Measurements from ENCODE around the gene RCC1.

RCC1 gene

GRCh38 chr1:28545246-28545628 lies 39.4 kb downstream of the RCC1 start:
- Histone ChIP-seq H3K27me3 (ENCODE audit: insufficient read depth, insufficient read length) (no peaks in the 10 kb centered on the region), H3K4me1 (ENCODE audit: insufficient read depth, insufficient read length) (no peaks in the 10 kb centered on the region), H3K9ac (ENCODE audit: insufficient read length, low read depth) (no peak overlapping the region), H3K4me3 (ENCODE audit: insufficient read length, low read depth) (no peak overlapping the region), H3K36me3 (ENCODE audit: insufficient read depth, insufficient read length, low read length) (peaks cover 6% of the 10 kb centered on the region), H3K9me3 (ENCODE audit: insufficient read depth, low read length) (no peaks in the 10 kb centered on the region)
- no peak for DNase-seq (ENCODE audit: low read depth, low spot score)
- TF ChIP-seq SUZ12 (IDR thresholded peaks at IDR 0.05; ENCODE audit: extremely low read depth, insufficient read depth, insufficient read length) (no peak), ZNF274 (IDR thresholded peaks at IDR 0.05; ENCODE audit: low read depth, low read length) (no peak), YY1 (IDR thresholded peaks at IDR 0.05; ENCODE audit: insufficient read depth, insufficient read length) (no peak)

GRCh38 chr1:28548318-28548717 lies 42.5 kb downstream of the RCC1 start:
- TF ChIP-seq SUZ12 (IDR thresholded peaks at IDR 0.05; ENCODE audit: extremely low read depth, insufficient read depth, insufficient read length), result no peak
- no peak for TF ChIP-seq YY1 (IDR thresholded peaks at IDR 0.05; ENCODE audit: insufficient read depth, insufficient read length)
- no peak for TF ChIP-seq ZNF274 (IDR thresholded peaks at IDR 0.05; ENCODE audit: low read depth, low read length)
- H3K27me3 ChIP-seq (ENCODE audit: insufficient read depth, insufficient read length), result no peaks in the 10 kb centered on the region
- H3K4me1 ChIP-seq (ENCODE audit: insufficient read depth, insufficient read length), result no peaks in the 10 kb centered on the region
- H3K9me3 ChIP-seq (ENCODE audit: insufficient read depth, low read length), result no peaks in the 10 kb centered on the region
- no peak for DNase-seq (ENCODE audit: low read depth, low spot score)
- no peak overlapping the region for H3K4me3 ChIP-seq (ENCODE audit: insufficient read length, low read depth)
- no peak overlapping the region for H3K9ac ChIP-seq (ENCODE audit: insufficient read length, low read depth)
- H3K36me3 ChIP-seq (ENCODE audit: insufficient read depth, insufficient read length, low read length), result no peaks in the 10 kb centered on the region

GRCh38 chr1:28551381-28551780 lies 45.5 kb downstream of the RCC1 start:
- H3K4me3 ChIP-seq (ENCODE audit: insufficient read length, low read depth), result no peak overlapping the region
- no peak for DNase-seq (ENCODE audit: low read depth, low spot score)
- no peak for TF ChIP-seq YY1 (IDR thresholded peaks at IDR 0.05; ENCODE audit: insufficient read depth, insufficient read length)
- no peak for TF ChIP-seq SUZ12 (IDR thresholded peaks at IDR 0.05; ENCODE audit: extremely low read depth, insufficient read depth, insufficient read length)
- no peak for TF ChIP-seq ZNF274 (IDR thresholded peaks at IDR 0.05; ENCODE audit: low read depth, low read length)
- no peaks in the 10 kb centered on the region for H3K27me3 ChIP-seq (ENCODE audit: insufficient read depth, insufficient read length)
- no peaks in the 10 kb centered on the region for H3K9me3 ChIP-seq (ENCODE audit: insufficient read depth, low read length)
- no peak overlapping the region for H3K9ac ChIP-seq (ENCODE audit: insufficient read length, low read depth)
- no peaks in the 10 kb centered on the region for H3K4me1 ChIP-seq (ENCODE audit: insufficient read depth, insufficient read length)
- H3K36me3 ChIP-seq (ENCODE audit: insufficient read depth, insufficient read length, low read length), result peaks cover 17% of the 10 kb centered on the region

- H3K9me3 ChIP-seq (ENCODE audit: insufficient read depth, low read length), result no peaks in the 10 kb centered on the region
- peak; percentile 98 for DNase-seq (ENCODE audit: low read depth, low spot score)
- H3K27me3 ChIP-seq (ENCODE audit: insufficient read depth, insufficient read length), result no peaks in the 10 kb centered on the region
- peak within 1 kb of the TSS; percentile 92 for H3K9ac ChIP-seq (ENCODE audit: insufficient read length, low read depth)
- peaks cover 30% of the 10 kb centered on the region for H3K36me3 ChIP-seq (ENCODE audit: insufficient read depth, insufficient read length, low read length)
- peak; percentile 48 for TF ChIP-seq YY1 (IDR thresholded peaks at IDR 0.05; ENCODE audit: insufficient read depth, insufficient read length)
- no peak for TF ChIP-seq SUZ12 (IDR thresholded peaks at IDR 0.05; ENCODE audit: extremely low read depth, insufficient read depth, insufficient read length)
- H3K4me3 ChIP-seq (ENCODE audit: insufficient read length, low read depth), result peak within 1 kb of the TSS; percentile 88
- H3K4me1 ChIP-seq (ENCODE audit: insufficient read depth, insufficient read length), result no peaks in the 10 kb centered on the region
These were observed 47.2 kb downstream of the RCC1 start, which contains the start of gene TRNAU1AP for GRCh38 chr1:28552758-28553663. Gene TRNAU1AP (plus strand): TSS chr1:28553085. CDS start chr1:28553111, 26 bp downstream.

GRCh38 chr1:28560886-28561285 lies 55.0 kb downstream of the RCC1 start:
- no peaks in the 10 kb centered on the region for H3K9me3 ChIP-seq (ENCODE audit: insufficient read depth, low read length)
- H3K9ac ChIP-seq (ENCODE audit: insufficient read length, low read depth), result no peak overlapping the region
- H3K4me3 ChIP-seq (ENCODE audit: insufficient read length, low read depth), result no peak overlapping the region
- no peak for DNase-seq (ENCODE audit: low read depth, low spot score)
- H3K4me1 ChIP-seq (ENCODE audit: insufficient read depth, insufficient read length), result no peaks in the 10 kb centered on the region
- peaks cover 83% of the 10 kb centered on the region for H3K36me3 ChIP-seq (ENCODE audit: insufficient read depth, insufficient read length, low read length)
- TF ChIP-seq YY1 (IDR thresholded peaks at IDR 0.05; ENCODE audit: insufficient read depth, insufficient read length), result no peak
- no peak for TF ChIP-seq SUZ12 (IDR thresholded peaks at IDR 0.05; ENCODE audit: extremely low read depth, insufficient read depth, insufficient read length)
- no peak for TF ChIP-seq ZNF274 (IDR thresholded peaks at IDR 0.05; ENCODE audit: low read depth, low read length)
- H3K27me3 ChIP-seq (ENCODE audit: insufficient read depth, insufficient read length), result no peaks in the 10 kb centered on the region

GRCh38 chr1:28564310-28564709 lies 58.5 kb downstream of the RCC1 start:
- no peak for DNase-seq (ENCODE audit: low read depth, low spot score)
- no peaks in the 10 kb centered on the region for H3K9me3 ChIP-seq (ENCODE audit: insufficient read depth, low read length)
- no peaks in the 10 kb centered on the region for H3K27me3 ChIP-seq (ENCODE audit: insufficient read depth, insufficient read length)
- H3K4me1 ChIP-seq (ENCODE audit: insufficient read depth, insufficient read length), result no peaks in the 10 kb centered on the region
- H3K36me3 ChIP-seq (ENCODE audit: insufficient read depth, insufficient read length, low read length), result peaks cover 89% of the 10 kb centered on the region
- no peak overlapping the region for H3K4me3 ChIP-seq (ENCODE audit: insufficient read length, low read depth)
- H3K9ac ChIP-seq (ENCODE audit: insufficient read length, low read depth), result no peak overlapping the region
- no peak for TF ChIP-seq ZNF274 (IDR thresholded peaks at IDR 0.05; ENCODE audit: low read depth, low read length)

GRCh38 chr1:28565040-28565439 lies 59.2 kb downstream of the RCC1 start:
- no peak overlapping the region for H3K4me3 ChIP-seq (ENCODE audit: insufficient read length, low read depth)
- no peaks in the 10 kb centered on the region for H3K27me3 ChIP-seq (ENCODE audit: insufficient read depth, insufficient read length)
- no peak for TF ChIP-seq SUZ12 (IDR thresholded peaks at IDR 0.05; ENCODE audit: extremely low read depth, insufficient read depth, insufficient read length)
- no peak for TF ChIP-seq YY1 (IDR thresholded peaks at IDR 0.05; ENCODE audit: insufficient read depth, insufficient read length)
- no peak for TF ChIP-seq ZNF274 (IDR thresholded peaks at IDR 0.05; ENCODE audit: low read depth, low read length)
- DNase-seq (ENCODE audit: low read depth, low spot score), result no peak
- H3K9me3 ChIP-seq (ENCODE audit: insufficient read depth, low read length), result no peaks in the 10 kb centered on the region
- H3K4me1 ChIP-seq (ENCODE audit: insufficient read depth, insufficient read length), result no peaks in the 10 kb centered on the region
- H3K36me3 ChIP-seq (ENCODE audit: insufficient read depth, insufficient read length, low read length), result peaks cover 85% of the 10 kb centered on the region
- no peak overlapping the region for H3K9ac ChIP-seq (ENCODE audit: insufficient read length, low read depth)
